OCI-LY1 (cell line): ENCODE measurements around the gene SLIT3.

ENCODE experiments used
- EZH2 ChIP-seq: fragments of 200-600 bp; sonication (generic), shearing (Covaris generic); IDR thresholded peaks from 2 replicates; pipeline ENCODE4 v1.8.0; 2017; ENCODE audit warnings: borderline replicate concordance, mixed run types, mild to moderate bottlenecking, antibody characterized with exemption, low read length, moderate library complexity, mixed read lengths
- TF ChIP-seq, protein P1 (sequence below): fragments of 200-600 bp; sonication (generic), shearing (Covaris generic); IDR thresholded peaks from 2 replicates; pipeline ENCODE4 v1.5.1; 2017; ENCODE audit warnings: mild to moderate bottlenecking, antibody characterized with exemption, low read length, moderate library complexity, mixed read lengths

- TF ChIP-seq, protein P1, sequence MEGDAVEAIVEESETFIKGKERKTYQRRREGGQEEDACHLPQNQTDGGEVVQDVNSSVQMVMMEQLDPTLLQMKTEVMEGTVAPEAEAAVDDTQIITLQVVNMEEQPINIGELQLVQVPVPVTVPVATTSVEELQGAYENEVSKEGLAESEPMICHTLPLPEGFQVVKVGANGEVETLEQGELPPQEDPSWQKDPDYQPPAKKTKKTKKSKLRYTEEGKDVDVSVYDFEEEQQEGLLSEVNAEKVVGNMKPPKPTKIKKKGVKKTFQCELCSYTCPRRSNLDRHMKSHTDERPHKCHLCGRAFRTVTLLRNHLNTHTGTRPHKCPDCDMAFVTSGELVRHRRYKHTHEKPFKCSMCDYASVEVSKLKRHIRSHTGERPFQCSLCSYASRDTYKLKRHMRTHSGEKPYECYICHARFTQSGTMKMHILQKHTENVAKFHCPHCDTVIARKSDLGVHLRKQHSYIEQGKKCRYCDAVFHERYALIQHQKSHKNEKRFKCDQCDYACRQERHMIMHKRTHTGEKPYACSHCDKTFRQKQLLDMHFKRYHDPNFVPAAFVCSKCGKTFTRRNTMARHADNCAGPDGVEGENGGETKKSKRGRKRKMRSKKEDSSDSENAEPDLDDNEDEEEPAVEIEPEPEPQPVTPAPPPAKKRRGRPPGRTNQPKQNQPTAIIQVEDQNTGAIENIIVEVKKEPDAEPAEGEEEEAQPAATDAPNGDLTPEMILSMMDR: no peak
- no peak for TF ChIP-seq EZH2
Measured at GRCh38 chr5:168895295-168896071, 405.5 kb downstream of the SLIT3 start.
